ENCODE data around the gene PTDSS2. TPM values are rescaled to one million over a fixed set of nuclear protein-coding genes. Genes with fewer than 3 reads are reported as not detected.

PTDSS2 gene
- total and polyA plus RNA-seq, 10 donors: 11.0 to 40.7 (median 25.7) TPM

DNA sequence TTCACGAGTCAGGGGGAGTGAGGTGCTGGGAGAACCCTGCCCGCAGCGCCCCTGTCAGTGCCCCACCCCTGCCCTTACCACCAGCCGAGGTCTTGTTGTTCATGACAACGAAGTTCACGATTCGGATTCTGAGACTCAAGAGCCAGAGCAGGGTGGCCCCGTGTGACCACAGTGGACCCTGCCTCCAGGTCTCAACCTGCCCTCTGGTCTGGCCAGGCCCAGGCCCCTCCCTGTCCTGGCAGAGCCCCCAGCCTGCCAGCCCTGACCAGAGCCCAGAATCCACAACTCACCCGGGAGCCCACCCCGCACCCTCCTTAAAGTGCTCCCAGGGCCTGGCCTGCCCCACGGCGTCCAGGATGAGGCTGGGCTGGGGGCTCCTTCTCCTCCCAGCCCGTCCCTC lies 18.2 kb upstream of the PTDSS2 start:
- no peak for TF ChIP-seq POLR2A (IDR thresholded peaks at IDR 0.05)
- no peak for TF ChIP-seq POLR2AphosphoS5 (IDR thresholded peaks at IDR 0.05)
- TF ChIP-seq, protein P1, sequence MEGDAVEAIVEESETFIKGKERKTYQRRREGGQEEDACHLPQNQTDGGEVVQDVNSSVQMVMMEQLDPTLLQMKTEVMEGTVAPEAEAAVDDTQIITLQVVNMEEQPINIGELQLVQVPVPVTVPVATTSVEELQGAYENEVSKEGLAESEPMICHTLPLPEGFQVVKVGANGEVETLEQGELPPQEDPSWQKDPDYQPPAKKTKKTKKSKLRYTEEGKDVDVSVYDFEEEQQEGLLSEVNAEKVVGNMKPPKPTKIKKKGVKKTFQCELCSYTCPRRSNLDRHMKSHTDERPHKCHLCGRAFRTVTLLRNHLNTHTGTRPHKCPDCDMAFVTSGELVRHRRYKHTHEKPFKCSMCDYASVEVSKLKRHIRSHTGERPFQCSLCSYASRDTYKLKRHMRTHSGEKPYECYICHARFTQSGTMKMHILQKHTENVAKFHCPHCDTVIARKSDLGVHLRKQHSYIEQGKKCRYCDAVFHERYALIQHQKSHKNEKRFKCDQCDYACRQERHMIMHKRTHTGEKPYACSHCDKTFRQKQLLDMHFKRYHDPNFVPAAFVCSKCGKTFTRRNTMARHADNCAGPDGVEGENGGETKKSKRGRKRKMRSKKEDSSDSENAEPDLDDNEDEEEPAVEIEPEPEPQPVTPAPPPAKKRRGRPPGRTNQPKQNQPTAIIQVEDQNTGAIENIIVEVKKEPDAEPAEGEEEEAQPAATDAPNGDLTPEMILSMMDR (IDR thresholded peaks at IDR 0.05 in 8 of 11, conservative IDR thresholded peaks at IDR 0.05 in 3 of 11): no peak
- DNase-seq: no peak
- 85 to 95% (median 89%) methylated on average over 10 to 13 of the region's 13 CpGs for WGBS, 5 donors
- no peaks in the 10 kb centered on the region for H3K4me1 ChIP-seq
- H3K36me3 ChIP-seq: peaks cover 0 to 16% (median 0%) of the 10 kb centered on the region in 6 donors
- intact Hi-C loops (cut with DNase I; ENCODE audit: low total_unique reads): no loop called here
- H3K27ac ChIP-seq: no peak overlapping the region
- no peaks in the 10 kb centered on the region for H3K27me3 ChIP-seq (replicated peaks in 1 of 7)
- H3K9me3 ChIP-seq: no peaks in the 10 kb centered on the region
- H3K4me3 ChIP-seq: no peak overlapping the region

DNA sequence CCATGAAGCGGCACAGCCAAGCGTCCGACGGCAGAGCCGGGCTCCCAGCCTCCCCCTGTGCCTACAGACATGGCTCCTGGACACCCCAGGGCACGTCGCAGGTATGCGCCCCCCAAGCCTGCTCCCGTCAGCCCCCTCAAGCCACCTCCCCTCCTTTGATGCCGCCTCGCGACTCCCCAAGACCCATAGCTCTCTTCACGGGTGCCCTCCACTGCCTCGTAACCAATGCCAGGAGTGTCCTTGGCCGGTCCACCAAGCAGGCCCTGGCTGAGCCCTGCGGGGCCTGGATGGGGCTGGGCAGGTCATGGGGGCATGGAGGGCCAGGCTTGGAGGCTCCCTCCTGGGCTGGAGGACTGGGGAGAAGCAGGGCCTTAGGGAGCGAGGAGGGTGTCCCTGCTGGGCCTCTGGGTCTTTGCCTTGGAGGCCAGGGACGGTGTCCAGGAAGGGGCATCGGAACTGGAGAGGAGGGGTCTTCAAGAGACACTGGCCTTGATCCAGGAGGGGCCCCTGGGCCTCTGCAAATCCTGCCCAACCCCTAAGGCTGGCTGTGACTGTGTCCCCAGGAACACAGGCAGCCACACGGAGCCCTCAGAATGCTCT lies 17.5 kb upstream of the PTDSS2 start:
- TF ChIP-seq POLR2AphosphoS5 (IDR thresholded peaks at IDR 0.05): no peak
- TF ChIP-seq POLR2A (IDR thresholded peaks at IDR 0.05): no peak
- TF ChIP-seq, protein P1 (IDR thresholded peaks at IDR 0.05 in 8 of 11, conservative IDR thresholded peaks at IDR 0.05 in 3 of 11): no peak
- H3K4me1 ChIP-seq: no peaks in the 10 kb centered on the region
- 89 to 96% (median 93%) methylated on average over 18 to 20 of the region's 20 CpGs for WGBS, 5 donors
- H3K9me3 ChIP-seq: no peaks in the 10 kb centered on the region
- H3K27ac ChIP-seq: no peak overlapping the region
- peaks cover 0 to 16% (median 0%) of the 10 kb centered on the region in 6 donors for H3K36me3 ChIP-seq
- intact Hi-C loops (cut with DNase I; ENCODE audit: low total_unique reads): no loop called here
- peaks cover 0 to 6% (median 0%) of the 10 kb centered on the region in 7 donors for H3K27me3 ChIP-seq (replicated peaks in 1 of 7)
- no peak for DNase-seq
- H3K4me3 ChIP-seq: no peak overlapping the region

DNA sequence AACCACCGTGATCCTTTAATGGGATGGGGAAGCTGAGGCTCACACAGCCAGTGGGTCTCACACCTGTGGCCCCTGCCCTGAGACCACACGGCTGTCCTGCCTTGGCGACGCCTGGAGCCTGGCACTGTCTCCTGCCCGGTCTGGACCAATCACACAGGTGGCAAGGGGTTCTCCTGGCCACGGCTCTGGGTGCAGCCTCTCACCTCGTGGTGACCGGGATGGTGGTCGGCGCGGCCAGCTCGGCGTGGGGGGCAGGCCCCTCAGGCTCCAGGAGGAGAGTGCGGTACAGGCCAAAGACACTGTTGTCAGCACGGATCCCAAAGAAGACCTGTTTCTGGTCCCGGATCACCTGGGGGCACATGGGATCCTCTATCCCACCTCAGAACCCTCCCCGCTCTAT lies 17.0 kb upstream of the PTDSS2 start:
- H3K4me1 ChIP-seq: no peaks in the 10 kb centered on the region
- WGBS, 5 donors: 91 to 96% (median 94%) methylated on average over 17 of the region's 17 CpGs
- H3K27me3 ChIP-seq (replicated peaks in 1 of 7): peaks cover 0 to 9% (median 0%) of the 10 kb centered on the region in 7 donors

DNA sequence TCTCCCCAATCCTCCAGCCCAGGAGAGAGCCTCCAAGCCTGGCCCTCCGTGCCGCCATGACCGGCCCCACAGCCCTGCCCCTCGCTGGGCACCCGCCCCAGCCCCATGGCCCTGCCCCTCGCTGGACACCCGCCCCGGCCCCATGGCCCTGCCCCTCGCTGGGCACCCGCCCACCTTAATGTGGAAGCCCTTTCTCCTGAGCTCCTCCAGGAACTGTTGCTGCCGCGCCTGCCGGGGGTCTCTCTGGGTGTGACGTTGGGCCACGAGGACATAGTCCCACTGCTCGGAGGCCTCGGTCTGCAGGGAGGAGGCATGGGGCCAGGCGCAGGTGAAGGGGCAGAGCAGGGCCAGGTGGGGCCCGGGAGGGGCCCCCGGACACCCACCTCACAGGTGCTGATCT lies 16.4 kb upstream of the PTDSS2 start:
- H3K4me1 ChIP-seq: no peaks in the 10 kb centered on the region
- 81 to 93% (median 91%) methylated on average over 14 to 20 of the region's 20 CpGs for WGBS, 5 donors
- H3K36me3 ChIP-seq: peaks cover 0 to 10% (median 0%) of the 10 kb centered on the region in 6 donors
- H3K4me3 ChIP-seq: no peak overlapping the region
- peaks cover 0 to 9% (median 0%) of the 10 kb centered on the region in 7 donors for H3K27me3 ChIP-seq (replicated peaks in 1 of 7)
- no peak overlapping the region for H3K27ac ChIP-seq
- intact Hi-C loops (cut with DNase I; ENCODE audit: low total_unique reads): no loop called here
- H3K9me3 ChIP-seq: no peaks in the 10 kb centered on the region
- TF ChIP-seq POLR2AphosphoS5 (IDR thresholded peaks at IDR 0.05): no peak
- TF ChIP-seq POLR2A (IDR thresholded peaks at IDR 0.05): no peak
- TF ChIP-seq, protein P1 (IDR thresholded peaks at IDR 0.05 in 8 of 11, conservative IDR thresholded peaks at IDR 0.05 in 3 of 11): no peak
- DNase-seq: no peak

More for the DNA sequence above, 17.0 kb upstream of the PTDSS2 start:
- Histone ChIP-seq H3K9me3 (no peaks in the 10 kb centered on the region), H3K27ac (no peak overlapping the region), H3K4me3 (no peak overlapping the region), H3K36me3 (peaks cover 0 to 15% (median 0%) of the 10 kb centered on the region in 6 donors)
- TF ChIP-seq POLR2A (IDR thresholded peaks at IDR 0.05): no peak
- TF ChIP-seq, protein P1 (IDR thresholded peaks at IDR 0.05 in 8 of 11, conservative IDR thresholded peaks at IDR 0.05 in 3 of 11): no peak
- TF ChIP-seq POLR2AphosphoS5 (IDR thresholded peaks at IDR 0.05): no peak
- intact Hi-C loops (cut with DNase I; ENCODE audit: low total_unique reads): no loop called here
- DNase-seq: no peak
